ENCODE data around the gene MYBBP1A. TPM values are rescaled to one million over a fixed set of nuclear protein-coding genes. Genes with fewer than 3 reads are reported as not detected.
"Not testable (repeated sequence)": the region's sequence is repeated elsewhere in the genome, so short reads cannot be mapped to it uniquely, and the experiment has no call there.

MYBBP1A gene
- total RNA-seq, 6 experiments from 2014 or later = 65.9 to 80.8 (median 71.8) TPM

GRCh38 chr17:4583206-4583605 is 28.0 kb upstream of the MYBBP1A start:
- no peak for TF ChIP-seq CTCF (IDR thresholded peaks at IDR 0.05)
- Mint-ChIP-seq H3K4me1 (ENCODE audit: low read depth) (no peaks in the 10 kb centered on the region), H3K4me3 (no peak overlapping the region), H3K9me3 (no peaks in the 10 kb centered on the region), H3K36me3 (ENCODE audit: low read depth) (no peaks in the 10 kb centered on the region), H3K27me3 (ENCODE audit: insufficient read depth) (peaks cover 50% of the 10 kb centered on the region), H3K27ac (no peak overlapping the region)
- DNase-seq = no peak

GRCh38 chr17:4582691-4583090 is 27.5 kb upstream of the MYBBP1A start:
- Mint-ChIP-seq H3K27ac (no peak overlapping the region), H3K4me1 (ENCODE audit: low read depth) (no peaks in the 10 kb centered on the region), H3K36me3 (ENCODE audit: low read depth) (no peaks in the 10 kb centered on the region), H3K4me3 (no peak overlapping the region), H3K9me3 (no peaks in the 10 kb centered on the region), H3K27me3 (ENCODE audit: insufficient read depth) (peaks cover 47% of the 10 kb centered on the region)
- TF ChIP-seq CTCF (IDR thresholded peaks at IDR 0.05) = no peak
- no peak for DNase-seq

GRCh38 chr17:4582101-4582501 is 26.9 kb upstream of the MYBBP1A start:
- H3K27ac Mint-ChIP-seq = no peak overlapping the region
- TF ChIP-seq CTCF (IDR thresholded peaks at IDR 0.05) = no peak
- DNase-seq = no peak
- H3K9me3 Mint-ChIP-seq = no peaks in the 10 kb centered on the region
- H3K4me3 Mint-ChIP-seq = no peak overlapping the region
- no peaks in the 10 kb centered on the region for H3K36me3 Mint-ChIP-seq (ENCODE audit: low read depth)
- no peaks in the 10 kb centered on the region for H3K4me1 Mint-ChIP-seq (ENCODE audit: low read depth)
- peaks cover 45% of the 10 kb centered on the region for H3K27me3 Mint-ChIP-seq (ENCODE audit: insufficient read depth)

- H3K4me1 Mint-ChIP-seq (ENCODE audit: low read depth) = no peaks in the 10 kb centered on the region
- no peak for TF ChIP-seq CTCF (IDR thresholded peaks at IDR 0.05)
- peaks cover 35% of the 10 kb centered on the region for H3K27me3 Mint-ChIP-seq (ENCODE audit: insufficient read depth)
- H3K27ac Mint-ChIP-seq = no peak overlapping the region
- no peaks in the 10 kb centered on the region for H3K36me3 Mint-ChIP-seq (ENCODE audit: low read depth)
- H3K9me3 Mint-ChIP-seq = no peaks in the 10 kb centered on the region
- no peak overlapping the region for H3K4me3 Mint-ChIP-seq
- DNase-seq = no peak
These were observed 25.1 kb upstream of the MYBBP1A start for GRCh38 chr17:4580291-4580690.

- no peak overlapping the region for H3K4me3 Mint-ChIP-seq
- no peaks in the 10 kb centered on the region for H3K36me3 Mint-ChIP-seq (ENCODE audit: low read depth)
- H3K9me3 Mint-ChIP-seq = no peaks in the 10 kb centered on the region
- DNase-seq = no peak
- H3K4me1 Mint-ChIP-seq (ENCODE audit: low read depth) = no peaks in the 10 kb centered on the region
- H3K27me3 Mint-ChIP-seq (ENCODE audit: insufficient read depth) = peaks cover 33% of the 10 kb centered on the region
- H3K27ac Mint-ChIP-seq = no peak overlapping the region
- no peak for TF ChIP-seq CTCF (IDR thresholded peaks at IDR 0.05)
These were observed 24.5 kb upstream of the MYBBP1A start for GRCh38 chr17:4579678-4580077.

- peaks cover 35% of the 10 kb centered on the region for H3K27me3 Mint-ChIP-seq (ENCODE audit: insufficient read depth)
- H3K4me1 Mint-ChIP-seq (ENCODE audit: low read depth); DNase-seq; H3K4me3 Mint-ChIP-seq; H3K27ac Mint-ChIP-seq; H3K9me3 Mint-ChIP-seq; H3K36me3 Mint-ChIP-seq (ENCODE audit: low read depth): not testable (repeated sequence)
These were observed 23.2 kb upstream of the MYBBP1A start for GRCh38 chr17:4578349-4578748.

All from HFFc6 (cell line).